Frontal cortex (tissue), 4 donors: ENCODE results near the gene ZNF385B. TPM values are rescaled to one million over a fixed set of nuclear protein-coding genes. Genes with fewer than 3 reads are reported as not detected.
"Not testable (repeated sequence)": the region's sequence is repeated elsewhere in the genome, so short reads cannot be mapped to it uniquely, and the experiment has no call there.

Experiments
- DNase-seq, 2 donors: peaks; one replicate each; pipeline ENCODE4 v3.0.0; 2012; ENCODE audit warnings: low spot score in 2 of 2
- FAIRE-seq: peaks from 2 replicates; lab custom pipeline; 2012; peaks lifted over from hg19 to GRCh38; lab: Jason Lieb, UNC
- total RNA-seq: library from RNA; depleted of rRNA; stranded (reverse); fragments of >200 nt; gene quantifications from one replicate; pipeline ENCODE4 v1.2.3, GENCODE V29; 2014
- donor health status: control.
- donor health status: control.
- donor health status: control.

Gene ZNF385B
- total RNA-seq, 1 donor from 2014 or later: 7.7 TPM

- FAIRE-seq (no peak), DNase-seq (no peak)
Observed at GRCh38 chr2:179470089-179470488, 391.3 kb downstream of the ZNF385B start.

GRCh38 chr2:179467960-179468359 lies 393.5 kb downstream of the ZNF385B start:
- DNase-seq (no peak), FAIRE-seq (no peak)

GRCh38 chr2:179467111-179467510 lies 394.3 kb downstream of the ZNF385B start:
- DNase-seq: no peak
- no peak for FAIRE-seq

- DNase-seq (no peak), FAIRE-seq (no peak)
Observed at GRCh38 chr2:179461420-179461819, 400.0 kb downstream of the ZNF385B start.

GRCh38 chr2:179460181-179460929 lies 401.1 kb downstream of the ZNF385B start:
- DNase-seq: no peak
- no peak for FAIRE-seq

- not testable (repeated sequence) for FAIRE-seq, DNase-seq
Observed at GRCh38 chr2:179458113-179458512, 403.3 kb downstream of the ZNF385B start.

GRCh38 chr2:179455824-179456223 lies 405.6 kb downstream of the ZNF385B start:
- DNase-seq (no peak), FAIRE-seq (no peak)

GRCh38 chr2:179455172-179455524 lies 406.3 kb downstream of the ZNF385B start:
- no peak for DNase-seq
- no peak for FAIRE-seq

- FAIRE-seq (no peak), DNase-seq (no peak)
Observed at GRCh38 chr2:179454443-179455171, 406.8 kb downstream of the ZNF385B start.

GRCh38 chr2:179449010-179449409 lies 412.4 kb downstream of the ZNF385B start:
- DNase-seq (no peak), FAIRE-seq (no peak)

- DNase-seq: no peak
- FAIRE-seq: no peak
Observed at GRCh38 chr2:179447839-179448447, 413.5 kb downstream of the ZNF385B start.

- DNase-seq: no peak
- FAIRE-seq: no peak
Observed at GRCh38 chr2:179447421-179447820, 414.0 kb downstream of the ZNF385B start.

- FAIRE-seq: no peak
- no peak for DNase-seq
Observed at GRCh38 chr2:179446476-179447141, 414.8 kb downstream of the ZNF385B start.

- DNase-seq (no peak), FAIRE-seq (no peak)
Observed at GRCh38 chr2:179444056-179444455, 417.4 kb downstream of the ZNF385B start.

GRCh38 chr2:179443180-179443579 lies 418.2 kb downstream of the ZNF385B start:
- DNase-seq (no peak), FAIRE-seq (no peak)

GRCh38 chr2:179442206-179442605 lies 419.2 kb downstream of the ZNF385B start:
- FAIRE-seq: no peak

GRCh38 chr2:179441551-179441950 lies 419.9 kb downstream of the ZNF385B start:
- DNase-seq (no peak), FAIRE-seq (no peak)

More at GRCh38 chr2:179442206-179442605, 419.2 kb downstream of the ZNF385B start:
- DNase-seq: no peak

GRCh38 chr2:179440642-179441251 lies 420.7 kb downstream of the ZNF385B start:
- peak; percentile 72 for FAIRE-seq
- peak in 1 of 2 donors; percentile 5 for DNase-seq

GRCh38 chr2:179438654-179439053 lies 422.8 kb downstream of the ZNF385B start:
- no peak for DNase-seq
- FAIRE-seq: no peak

- FAIRE-seq (no peak), DNase-seq (no peak)
Observed at GRCh38 chr2:179437430-179437829, 424.0 kb downstream of the ZNF385B start.
